Duodenal mucosa (tissue), 2 donors: ENCODE measurements around the gene GTPBP4.

Experiments
- H3K27ac ChIP-seq: one replicate; pipeline ENCODE4 v1.7.0; 2013; ENCODE audit warnings: low read depth, low read length
- H3K27me3 ChIP-seq, 2 donors: one replicate each; pipeline ENCODE4 v1.7.0; 2013; ENCODE audit warnings: low read length in 2 of 2, control low read depth in 1 of 2; ENCODE audit not compliant: insufficient read depth in 2 of 2, control insufficient read depth in 1 of 2
- H3K36me3 ChIP-seq, 2 donors: one replicate each; pipeline ENCODE4 v1.7.0; 2013; ENCODE audit warnings: low read length in 2 of 2, control low read depth in 1 of 2; ENCODE audit not compliant: insufficient read depth in 2 of 2, control insufficient read depth in 1 of 2
- H3K4me1 ChIP-seq, 2 donors: one replicate each; pipeline ENCODE4 v1.7.0; 2013; ENCODE audit warnings: low read length in 2 of 2, control low read depth in 1 of 2; ENCODE audit not compliant: insufficient read depth in 2 of 2, control insufficient read depth in 1 of 2
- H3K4me3 ChIP-seq, 2 donors: one replicate each; pipeline ENCODE4 v1.7.0; 2013; ENCODE audit warnings: low read length in 2 of 2, low read depth in 1 of 2
- H3K9ac ChIP-seq, 2 donors: one replicate each; pipeline ENCODE4 v1.7.0; 2013; ENCODE audit warnings: low read length in 2 of 2, low read depth in 1 of 2
- H3K9me3 ChIP-seq, 2 donors: one replicate each; pipeline ENCODE4 v1.7.0; 2013; ENCODE audit warnings: low read length in 2 of 2, control low read depth in 1 of 2; ENCODE audit not compliant: control insufficient read depth in 1 of 2

The GTPBP4 gene

GRCh38 chr10:987870-988666, at the start of gene GTPBP4:
Gene GTPBP4 (plus strand): TSS chr10:988434. CDS start chr10:988480, 46 bp downstream.
- Histone ChIP-seq H3K27ac (peak within 1 kb of the TSS; percentile 60), H3K27me3 (no peaks in the 10 kb centered on the region), H3K36me3 (peaks cover 7 to 8% of the 10 kb centered on the region in 2 donors), H3K4me3 (peak within 1 kb of the TSS; percentile 91 to 95), H3K4me1 (peaks cover 25 to 33% of the 10 kb centered on the region in 2 donors), H3K9ac (peak within 1 kb of the TSS; percentile 85 to 94), H3K9me3 (no peaks in the 10 kb centered on the region)

GRCh38 chr10:938941-939678, 49.1 kb upstream of the GTPBP4 start:
- Histone ChIP-seq H3K9ac (no peak overlapping the region), H3K36me3 (no peaks in the 10 kb centered on the region), H3K4me1 (peaks cover 5% of the 10 kb centered on the region in 2 donors), H3K9me3 (no peaks in the 10 kb centered on the region), H3K27me3 (no peaks in the 10 kb centered on the region), H3K4me3 (no peak overlapping the region), H3K27ac (no peak overlapping the region)

- Histone ChIP-seq H3K27ac (no peak overlapping the region), H3K9ac (no peak overlapping the region), H3K27me3 (no peaks in the 10 kb centered on the region), H3K4me1 (peaks cover 7 to 12% of the 10 kb centered on the region in 2 donors), H3K4me3 (no peak overlapping the region), H3K36me3 (no peaks in the 10 kb centered on the region), H3K9me3 (no peaks in the 10 kb centered on the region)
Observed at GRCh38 chr10:943334-944033, 44.8 kb upstream of the GTPBP4 start.

- H3K4me1 ChIP-seq: peaks cover 7 to 12% of the 10 kb centered on the region in 2 donors
- H3K4me3 ChIP-seq: peak overlapping the region; percentile 28 to 44
- no peaks in the 10 kb centered on the region for H3K9me3 ChIP-seq
- no peaks in the 10 kb centered on the region for H3K27me3 ChIP-seq
- H3K27ac ChIP-seq: no peak overlapping the region
- H3K9ac ChIP-seq: peak overlapping the region in 1 of 2 donors; percentile 30
- no peaks in the 10 kb centered on the region for H3K36me3 ChIP-seq
Observed at GRCh38 chr10:944034-944831, 44.0 kb upstream of the GTPBP4 start.

- Histone ChIP-seq H3K36me3 (no peaks in the 10 kb centered on the region), H3K27ac (no peak overlapping the region), H3K9me3 (no peaks in the 10 kb centered on the region), H3K4me1 (peaks cover 7 to 12% of the 10 kb centered on the region in 2 donors), H3K4me3 (no peak overlapping the region), H3K27me3 (no peaks in the 10 kb centered on the region), H3K9ac (no peak overlapping the region)
Observed at GRCh38 chr10:945778-946177, 42.5 kb upstream of the GTPBP4 start.

GRCh38 chr10:947051-947450, 41.2 kb upstream of the GTPBP4 start:
- Histone ChIP-seq H3K27me3 (no peaks in the 10 kb centered on the region), H3K27ac (no peak overlapping the region), H3K4me1 (peaks cover 7 to 12% of the 10 kb centered on the region in 2 donors), H3K4me3 (no peak overlapping the region), H3K36me3 (no peaks in the 10 kb centered on the region), H3K9ac (no peak overlapping the region), H3K9me3 (no peaks in the 10 kb centered on the region)

- Histone ChIP-seq H3K4me3 (no peak overlapping the region), H3K4me1 (peaks cover 7 to 12% of the 10 kb centered on the region in 2 donors), H3K36me3 (no peaks in the 10 kb centered on the region), H3K27me3 (no peaks in the 10 kb centered on the region), H3K9ac (no peak overlapping the region), H3K9me3 (no peaks in the 10 kb centered on the region), H3K27ac (no peak overlapping the region)
Observed at GRCh38 chr10:947881-948280, 40.4 kb upstream of the GTPBP4 start.

GRCh38 chr10:948347-948746, 39.9 kb upstream of the GTPBP4 start:
- Histone ChIP-seq H3K4me3 (no peak overlapping the region), H3K27ac (no peak overlapping the region), H3K27me3 (no peaks in the 10 kb centered on the region), H3K4me1 (peaks cover 7 to 12% of the 10 kb centered on the region in 2 donors), H3K9me3 (no peaks in the 10 kb centered on the region), H3K36me3 (no peaks in the 10 kb centered on the region), H3K9ac (no peak overlapping the region)

GRCh38 chr10:949446-949845, 38.8 kb upstream of the GTPBP4 start:
- H3K36me3 ChIP-seq: no peaks in the 10 kb centered on the region
- no peaks in the 10 kb centered on the region for H3K9me3 ChIP-seq
- H3K4me1 ChIP-seq: peaks cover 0 to 3% of the 10 kb centered on the region in 2 donors
- no peak overlapping the region for H3K27ac ChIP-seq
- no peak overlapping the region for H3K9ac ChIP-seq
- no peaks in the 10 kb centered on the region for H3K27me3 ChIP-seq
- H3K4me3 ChIP-seq: no peak overlapping the region
